RWPE1 (cell line): ENCODE results near the gene GMPS.
"Not testable (repeated sequence)": the region's sequence is repeated elsewhere in the genome, so short reads cannot be mapped to it uniquely, and the experiment has no call there.

ENCODE experiments used
- CTCF ChIA-PET: fragments of 350-600 bp; sonication (Branson Sonifier 250); formaldehyde crosslinking; extraction: SDS; loops from one replicate; lab custom pipeline; 2021; lab: Yijun Ruan, JAX
- POLR2A ChIA-PET: fragments of 400-600 bp; formaldehyde crosslinking; extraction: SDS; loops from one replicate; lab custom pipeline; 2020; ENCODE audit warnings: antibody characterized with exemption; ENCODE audit not compliant: low non-redundant PET; lab: Yijun Ruan, JAX
- DNase-seq: peaks from one replicate; pipeline ENCODE4 v3.0.0; 2012; ENCODE audit warnings: low spot score
- H3K27ac ChIP-seq: fragments of 450-650 bp; 2 replicates; pipeline ENCODE4 v1.5.1; 2017
- TF ChIP-seq, protein P1 (sequence below): fragments of 450-650 bp; conservative IDR thresholded peaks from 2 replicates; pipeline ENCODE4 v1.5.1; 2017; ENCODE audit warnings: low read depth, mild to moderate bottlenecking

The GMPS gene

DNA sequence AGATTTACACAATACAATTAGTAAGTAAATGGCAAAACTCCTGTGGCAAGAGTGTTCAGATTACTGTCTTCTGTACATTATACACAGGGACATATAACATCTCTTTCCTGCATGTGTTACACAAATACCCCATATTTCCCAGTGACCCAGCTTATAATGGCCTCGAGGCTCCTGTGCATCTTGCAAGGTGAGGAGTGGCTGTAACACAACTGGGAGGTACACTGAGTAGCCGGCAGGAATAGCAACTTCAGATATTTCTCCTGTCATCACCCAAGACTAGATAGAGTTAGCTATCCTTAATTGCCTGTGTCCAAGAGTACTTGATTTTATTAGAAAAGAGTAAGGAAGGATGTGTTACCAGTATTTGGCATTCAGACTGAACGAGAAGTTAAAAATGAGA is 5.6 kb downstream of the GMPS start:
- H3K27ac ChIP-seq = no peak overlapping the region
- no peak for DNase-seq
- POLR2A ChIA-PET = no interaction called here
- TF ChIP-seq, protein P1, sequence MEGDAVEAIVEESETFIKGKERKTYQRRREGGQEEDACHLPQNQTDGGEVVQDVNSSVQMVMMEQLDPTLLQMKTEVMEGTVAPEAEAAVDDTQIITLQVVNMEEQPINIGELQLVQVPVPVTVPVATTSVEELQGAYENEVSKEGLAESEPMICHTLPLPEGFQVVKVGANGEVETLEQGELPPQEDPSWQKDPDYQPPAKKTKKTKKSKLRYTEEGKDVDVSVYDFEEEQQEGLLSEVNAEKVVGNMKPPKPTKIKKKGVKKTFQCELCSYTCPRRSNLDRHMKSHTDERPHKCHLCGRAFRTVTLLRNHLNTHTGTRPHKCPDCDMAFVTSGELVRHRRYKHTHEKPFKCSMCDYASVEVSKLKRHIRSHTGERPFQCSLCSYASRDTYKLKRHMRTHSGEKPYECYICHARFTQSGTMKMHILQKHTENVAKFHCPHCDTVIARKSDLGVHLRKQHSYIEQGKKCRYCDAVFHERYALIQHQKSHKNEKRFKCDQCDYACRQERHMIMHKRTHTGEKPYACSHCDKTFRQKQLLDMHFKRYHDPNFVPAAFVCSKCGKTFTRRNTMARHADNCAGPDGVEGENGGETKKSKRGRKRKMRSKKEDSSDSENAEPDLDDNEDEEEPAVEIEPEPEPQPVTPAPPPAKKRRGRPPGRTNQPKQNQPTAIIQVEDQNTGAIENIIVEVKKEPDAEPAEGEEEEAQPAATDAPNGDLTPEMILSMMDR = no peak
- CTCF ChIA-PET = no interaction called here

DNA sequence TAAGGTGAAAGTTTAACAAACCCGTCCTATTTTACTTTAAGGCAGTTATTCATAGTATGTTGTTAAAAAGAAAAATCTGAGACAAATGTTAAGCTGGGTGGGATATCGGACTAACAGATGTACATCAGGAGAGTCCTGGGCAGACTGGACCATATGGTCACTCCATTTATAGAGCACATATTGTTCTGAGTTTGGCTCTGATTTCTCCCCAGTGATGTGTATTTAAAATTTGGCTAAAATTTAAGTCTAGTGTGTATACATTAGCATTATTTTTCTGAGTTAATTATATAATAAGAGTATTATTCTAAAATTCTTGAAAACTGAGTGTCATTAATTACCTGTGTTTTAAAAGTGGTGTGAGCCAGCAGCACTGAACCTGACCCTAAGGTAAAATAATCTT is 6.1 kb downstream of the GMPS start:
- POLR2A ChIA-PET = no interaction called here
- TF ChIP-seq, protein P1 = no peak
- CTCF ChIA-PET = interaction anchor here (0.6 kb wide), 1 partner anchor 44 kb away, joined by 6 read pairs; no protein-coding TSS in a partner anchor
- no peak for DNase-seq
- no peak overlapping the region for H3K27ac ChIP-seq

DNA sequence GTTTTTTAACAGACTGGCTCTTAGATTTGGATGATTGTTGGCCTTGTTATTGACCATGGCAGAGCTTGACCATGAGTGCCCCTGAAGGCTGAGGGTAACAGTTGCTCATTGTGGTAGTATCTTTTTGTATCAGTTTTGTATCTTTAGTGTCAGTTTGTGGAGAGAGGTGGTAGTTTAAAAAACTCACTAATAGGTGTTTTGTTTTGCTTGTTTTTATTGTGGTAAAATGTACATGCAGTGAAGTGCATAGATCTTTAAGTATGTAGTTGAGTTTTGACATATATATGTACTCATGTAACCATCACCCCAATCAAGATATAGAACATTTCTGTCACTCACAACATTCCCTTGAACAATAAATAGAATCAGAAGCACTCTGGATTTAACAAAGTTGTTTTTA is 9.8 kb downstream of the GMPS start:
- TF ChIP-seq, protein P1 = no peak
- no peak overlapping the region for H3K27ac ChIP-seq
- ChIA-PET CTCF (no interaction called here), POLR2A (no interaction called here)
- DNase-seq = no peak

DNA sequence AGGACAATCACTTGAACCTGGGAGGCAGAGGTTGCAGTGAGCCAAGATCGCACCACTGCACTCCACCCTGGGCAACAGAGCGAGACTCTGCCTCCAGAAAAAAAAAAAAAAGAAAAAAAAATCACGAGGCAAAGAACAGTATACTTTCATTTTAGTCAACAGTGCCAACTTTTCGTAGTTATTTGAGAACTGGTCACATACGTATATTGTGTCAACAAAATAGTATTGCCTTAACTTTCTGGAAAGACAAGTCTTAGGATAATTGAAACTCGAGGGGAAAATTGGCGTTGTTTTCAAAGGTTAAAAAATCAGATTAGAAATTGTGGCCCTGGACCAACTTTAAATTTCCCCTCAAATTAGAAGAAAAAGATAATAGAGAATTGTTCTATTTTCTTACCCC is 13.8 kb downstream of the GMPS start:
- TF ChIP-seq, protein P1 = no peak
- ChIA-PET CTCF (interaction anchor here (1.1 kb wide), 1 partner anchor 152 kb away, joined by 3 read pairs; no protein-coding TSS in a partner anchor), POLR2A (no interaction called here)
- no peak overlapping the region for H3K27ac ChIP-seq
- no peak for DNase-seq

DNA sequence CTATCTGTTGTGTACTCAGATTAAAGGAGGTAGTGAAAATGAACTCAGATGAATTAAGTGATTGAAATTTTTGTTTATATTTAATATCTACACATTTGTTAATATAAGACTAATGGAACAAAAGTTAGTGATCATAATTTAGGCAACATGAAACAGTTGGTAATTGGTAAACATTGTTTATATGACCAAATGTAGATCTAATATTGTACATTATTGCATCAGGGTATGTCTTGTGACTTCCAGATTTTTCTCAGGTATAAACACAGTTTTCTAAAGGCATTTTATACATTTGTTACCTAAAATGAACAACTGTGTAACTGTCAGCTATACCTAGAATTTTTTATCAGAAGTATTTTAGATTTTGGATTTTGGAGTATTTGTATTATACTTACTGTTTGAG is 14.8 kb downstream of the GMPS start:
- no peak overlapping the region for H3K27ac ChIP-seq
- TF ChIP-seq, protein P1 = no peak
- no peak for DNase-seq
- CTCF ChIA-PET = no interaction called here
- POLR2A ChIA-PET = no interaction called here

DNA sequence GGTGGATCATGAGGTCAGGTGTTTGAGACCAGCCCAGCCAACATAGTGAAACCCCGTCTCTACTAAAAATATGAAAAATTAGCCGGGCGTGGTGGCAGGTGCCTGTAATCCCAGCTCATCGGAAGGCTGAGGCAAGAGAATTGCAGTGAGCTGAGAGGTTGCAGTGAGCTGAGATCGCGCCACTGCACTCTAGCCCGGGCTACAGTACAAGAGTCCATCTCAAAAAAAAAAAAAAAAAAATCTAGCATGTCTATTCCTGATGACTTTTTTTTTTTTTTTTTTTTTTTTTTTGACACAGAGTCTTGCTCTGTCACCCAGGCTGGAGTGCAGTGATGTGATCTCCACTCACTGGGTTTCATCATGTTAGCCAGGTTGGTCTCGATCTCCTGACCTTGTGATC is 15.9 kb downstream of the GMPS start:
- CTCF ChIA-PET, DNase-seq: not testable (repeated sequence)
- 0 out of 2 replicates have a peak overlapping the region, but pooled peaks have one; percentile 18 for H3K27ac ChIP-seq
- POLR2A ChIA-PET = interaction anchor here (0.7 kb wide), 1 partner anchor 13 kb away, joined by 5 read pairs; no protein-coding TSS in a partner anchor

DNA sequence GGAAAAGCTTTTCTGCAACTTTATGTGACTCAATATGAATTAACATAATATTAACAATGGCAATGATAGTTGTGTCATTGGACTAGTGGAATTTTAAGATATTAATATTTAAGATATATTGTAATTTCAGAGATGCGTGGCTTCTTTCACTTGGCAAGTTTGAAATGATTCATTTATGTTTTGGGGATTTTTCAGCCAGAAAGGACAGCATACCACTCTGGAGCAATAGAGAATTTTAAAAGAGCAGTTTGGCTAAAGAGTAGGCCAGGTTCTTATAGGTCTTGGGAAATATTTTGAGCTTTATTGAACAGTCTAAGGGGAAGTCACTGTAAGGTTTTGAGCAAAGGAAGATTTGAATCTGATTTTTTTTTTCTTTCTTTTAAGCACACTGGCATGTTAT is 16.5 kb downstream of the GMPS start:
- DNase-seq = no peak
- CTCF ChIA-PET = no interaction called here
- H3K27ac ChIP-seq = no peak overlapping the region
- TF ChIP-seq, protein P1 = no peak
- POLR2A ChIA-PET = no interaction called here
